Activated B cell treated with CpG ODN at 0.5 μM for 24 hours (primary cell): ENCODE results near the gene KLHL15. TPM values are rescaled to one million over a fixed set of nuclear protein-coding genes. Genes with fewer than 3 reads are reported as not detected.

Experiments used
- ATAC-seq: fragments of 200-7000 bp; cut with Tn5 transposase; one replicate; pipeline ENCODE4 v1.10.0; 2021; ENCODE audit warnings: low read depth, mild to moderate bottlenecking, moderate library complexity
- CTCF ChIA-PET: fragments of 350-600 bp; sonication (Branson Sonifier 250); formaldehyde crosslinking; loops from one replicate; lab custom pipeline; 2021; ENCODE audit warnings: antibody characterized with exemption; lab: Charles Lee
- POLR2A ChIA-PET: fragments of 350-600 bp; sonication (Branson Sonifier 250); formaldehyde crosslinking; loops from one replicate; lab custom pipeline; 2021; ENCODE audit warnings: antibody characterized with exemption; lab: Charles Lee
- DNase-seq: peaks from one replicate; pipeline ENCODE4 v3.0.0; 2022
- H3K27ac Mint-ChIP-seq: one replicate; pipeline ENCODE4 v1.8.0; 2020; ENCODE audit warnings: mixed read lengths
- H3K27me3 Mint-ChIP-seq: one replicate; pipeline ENCODE4 v1.8.0; 2021; ENCODE audit warnings: mixed read lengths
- H3K36me3 Mint-ChIP-seq: one replicate; pipeline ENCODE4 v1.8.0; 2021; ENCODE audit warnings: low read depth, mixed read lengths
- H3K4me1 Mint-ChIP-seq: one replicate; pipeline ENCODE4 v1.8.0; 2021; ENCODE audit warnings: mixed read lengths
- H3K4me3 Mint-ChIP-seq: one replicate; pipeline ENCODE4 v1.8.0; 2020; ENCODE audit warnings: mild to moderate bottlenecking, mixed read lengths
- H3K9me3 Mint-ChIP-seq: one replicate; pipeline ENCODE4 v1.8.0; 2020; ENCODE audit warnings: mixed read lengths
- CTCF ChIP-seq: fragments of 200-600 bp; IDR thresholded peaks from one replicate; pipeline ENCODE4 v1.8.0; 2022; ENCODE audit warnings: antibody characterized with exemption, mild to moderate bottlenecking
- intact Hi-C: fragments of 100-400 bp; cut with micrococcal nuclease; formaldehyde crosslinking; loops from one replicate; pipeline ENCODE4 v1.15.1; 2024
- total RNA-seq: library from RNA; stranded (reverse); gene quantifications from 2 replicates; pipeline ENCODE4 v1.2.3, GENCODE V29; 2022

KLHL15 gene
- total RNA-seq, 1 donor from 2014 or later: 8.1 TPM

- DNase-seq: no peak
- ChIA-PET CTCF (no interaction called here), POLR2A (interaction anchor here (1.0 kb wide), 1 partner anchor 24 kb away, joined by 3 read pairs; the partner anchor contains the start of gene EIF2S3)
- intact Hi-C loops: no loop called here
- Mint-ChIP-seq H3K36me3 (no peaks in the 10 kb centered on the region), H3K27me3 (no peaks in the 10 kb centered on the region), H3K4me3 (no peak overlapping the region), H3K4me1 (peaks cover 3% of the 10 kb centered on the region), H3K27ac (no peak overlapping the region), H3K9me3 (no peaks in the 10 kb centered on the region)
- no peak for ATAC-seq
- no peak for TF ChIP-seq CTCF
Measured at GRCh38 chrX:24030597-24030996, 3.6 kb upstream of the KLHL15 start.

GRCh38 chrX:24027985-24028384, 999 bp upstream of the KLHL15 start:
- ChIA-PET POLR2A (no interaction called here), CTCF (no interaction called here)
- Mint-ChIP-seq H3K27me3 (no peaks in the 10 kb centered on the region), H3K9me3 (no peaks in the 10 kb centered on the region), H3K4me3 (no peak overlapping the region), H3K4me1 (peaks cover 7% of the 10 kb centered on the region), H3K36me3 (no peaks in the 10 kb centered on the region), H3K27ac (no peak overlapping the region)
- intact Hi-C loops: loop anchor here (10.0 kb wide), 1 partner anchor 363 kb away; the partner anchor contains the start of gene PRDX4
- DNase-seq (no peak), ATAC-seq (no peak)
- TF ChIP-seq CTCF: no peak

GRCh38 chrX:24026432-24026831, 554 bp downstream of the KLHL15 start:
- CTCF ChIA-PET: interaction anchor here (1.4 to 3.5 kb wide), 3 partner anchors 24 to 119 kb away, joined by 4 to 22 read pairs (median 7); partner anchors contain the start of genes APOO, CXorf58 and EIF2S3

GRCh38 chrX:24025741-24026403, 1.1 kb downstream of the KLHL15 start:
- H3K27ac Mint-ChIP-seq: peak overlapping the region; percentile 86
- no peak for DNase-seq
- peak; percentile 15 for ATAC-seq
- TF ChIP-seq CTCF: no peak
- peaks cover 16% of the 10 kb centered on the region for H3K4me1 Mint-ChIP-seq
- no peaks in the 10 kb centered on the region for H3K27me3 Mint-ChIP-seq
- CTCF ChIA-PET: interaction anchor here (1.4 to 3.5 kb wide), 3 partner anchors 25 to 118 kb away, joined by 4 to 22 read pairs (median 7); partner anchors contain the start of genes APOO, CXorf58 and EIF2S3
- peaks cover 1% of the 10 kb centered on the region for H3K36me3 Mint-ChIP-seq
- POLR2A ChIA-PET: interaction anchor here (0.6 to 4.5 kb wide), 14 partner anchors 10 to 253 kb away, joined by 3 to 113 read pairs (median 4); partner anchors contain the start of genes APOO, CXorf58, EIF2S3 and SAT1
- intact Hi-C loops: loop anchor here (1.0 to 10.0 kb wide), 6 partner anchors 28 to 361 kb away; partner anchors contain the start of genes CXorf58, EIF2S3, PRDX4 and SAT1
- peak overlapping the region; percentile 84 for H3K4me3 Mint-ChIP-seq
- H3K9me3 Mint-ChIP-seq: no peaks in the 10 kb centered on the region

More at GRCh38 chrX:24026432-24026831, 554 bp downstream of the KLHL15 start:
- no peaks in the 10 kb centered on the region for H3K27me3 Mint-ChIP-seq
- DNase-seq (no peak), ATAC-seq (no peak)
- H3K9me3 Mint-ChIP-seq: no peaks in the 10 kb centered on the region
- peak overlapping the region; percentile 86 for H3K27ac Mint-ChIP-seq
- H3K4me1 Mint-ChIP-seq: peaks cover 12% of the 10 kb centered on the region
- POLR2A ChIA-PET: interaction anchor here (0.5 to 4.5 kb wide), 11 partner anchors 17 to 705 kb away, joined by 3 to 113 read pairs (median 6); partner anchors contain the start of genes APOO, CXorf58, EIF2S3 and SAT1
- intact Hi-C loops: loop anchor here (1.0 to 10.0 kb wide), 2 partner anchors 124 to 362 kb away; partner anchors contain the start of gene PRDX4
- H3K36me3 Mint-ChIP-seq: peaks cover 1% of the 10 kb centered on the region
- TF ChIP-seq CTCF: no peak
- peak overlapping the region; percentile 84 for H3K4me3 Mint-ChIP-seq
